Dermis blood vessel endothelial cell (primary cell): Measurements from ENCODE around the gene HYOU1. TPM values are rescaled to one million over a fixed set of nuclear protein-coding genes. Genes with fewer than 3 reads are reported as not detected.
"Not testable (repeated sequence)": the region's sequence is repeated elsewhere in the genome, so short reads cannot be mapped to it uniquely, and the experiment has no call there.

Experiments
- DNase-seq: peaks from one replicate; pipeline ENCODE4 v3.0.0; 2010
- total RNA-seq: library from RNA; depleted of rRNA; stranded (reverse); fragments of >200 nt; gene quantifications from 2 replicates; pipeline ENCODE4 v1.2.3, GENCODE V29; 2014

HYOU1 gene
- total RNA-seq, 1 donor from 2014 or later: 194 TPM

DNA sequence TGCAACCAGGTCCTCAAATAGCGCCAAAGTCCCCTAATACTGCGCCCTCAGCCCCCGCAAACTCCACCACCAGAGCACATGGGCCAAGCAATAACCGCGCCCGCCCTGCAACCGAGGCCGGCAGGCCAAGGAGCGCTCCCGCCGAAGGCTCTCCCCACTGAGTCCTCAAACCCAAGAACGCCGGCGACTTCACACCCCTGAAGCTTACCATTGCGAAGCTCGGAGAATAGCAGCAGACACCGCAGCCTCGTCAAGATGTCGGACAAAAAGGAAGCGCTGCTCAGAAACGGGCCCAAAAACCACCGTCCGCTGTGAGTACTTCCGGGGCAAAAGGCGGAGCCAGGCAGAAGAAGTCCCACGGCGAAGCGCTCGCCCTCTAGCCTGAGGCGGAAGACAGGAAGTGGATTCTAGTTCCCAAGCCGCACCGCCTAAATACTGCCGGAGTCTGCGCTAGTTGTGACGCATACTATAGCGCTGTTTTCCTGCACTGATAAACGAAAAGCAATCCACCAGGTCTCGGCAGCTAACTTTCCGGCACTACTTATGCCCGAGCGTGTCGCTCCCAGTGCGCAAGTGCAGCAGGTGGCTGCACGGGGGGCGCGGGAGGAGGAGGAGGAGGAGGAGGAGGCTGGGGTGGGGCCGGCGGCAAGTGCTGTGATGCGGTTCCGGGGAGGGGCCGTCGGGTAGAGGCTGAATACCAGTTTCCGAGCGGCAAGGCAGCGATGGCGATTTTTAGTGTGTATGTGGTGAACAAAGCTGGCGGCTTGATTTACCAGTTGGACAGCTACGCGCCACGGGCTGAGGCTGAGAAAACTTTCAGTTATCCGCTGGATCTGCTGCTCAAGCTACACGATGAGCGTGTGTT, 38.7 kb downstream of the HYOU1 start, which contains the start of the genes RPS25 and TRAPPC4:
Gene RPS25 (minus strand): TSS at position 270 of the 865 bp plus-strand sequence. CDS start 59 bp downstream, at position 211.
Gene TRAPPC4 (plus strand): TSS at position 693 of the 865 bp plus-strand sequence. CDS start 30 bp downstream, at position 723.
- peak; percentile 97 for DNase-seq

DNA sequence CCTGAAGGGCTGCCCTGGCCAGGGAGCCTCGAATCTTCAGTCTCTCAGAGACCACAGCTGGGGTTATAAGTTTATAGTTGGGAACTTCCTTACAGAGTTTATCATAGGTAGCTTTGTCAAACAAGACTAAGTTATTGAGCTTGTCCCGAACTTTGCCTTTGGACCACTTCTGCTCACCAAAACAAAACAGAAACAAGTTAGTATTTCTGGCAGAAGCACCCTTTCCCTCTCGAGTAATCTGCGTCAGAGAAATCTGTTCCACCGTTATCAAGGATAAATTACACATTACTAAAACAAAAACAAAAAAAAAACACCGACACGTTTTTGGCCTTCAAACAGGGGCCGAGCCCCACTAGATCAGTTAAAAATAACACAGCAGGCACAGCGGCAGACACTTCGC, 39.6 kb downstream of the HYOU1 start:
- not testable (repeated sequence) for DNase-seq

DNA sequence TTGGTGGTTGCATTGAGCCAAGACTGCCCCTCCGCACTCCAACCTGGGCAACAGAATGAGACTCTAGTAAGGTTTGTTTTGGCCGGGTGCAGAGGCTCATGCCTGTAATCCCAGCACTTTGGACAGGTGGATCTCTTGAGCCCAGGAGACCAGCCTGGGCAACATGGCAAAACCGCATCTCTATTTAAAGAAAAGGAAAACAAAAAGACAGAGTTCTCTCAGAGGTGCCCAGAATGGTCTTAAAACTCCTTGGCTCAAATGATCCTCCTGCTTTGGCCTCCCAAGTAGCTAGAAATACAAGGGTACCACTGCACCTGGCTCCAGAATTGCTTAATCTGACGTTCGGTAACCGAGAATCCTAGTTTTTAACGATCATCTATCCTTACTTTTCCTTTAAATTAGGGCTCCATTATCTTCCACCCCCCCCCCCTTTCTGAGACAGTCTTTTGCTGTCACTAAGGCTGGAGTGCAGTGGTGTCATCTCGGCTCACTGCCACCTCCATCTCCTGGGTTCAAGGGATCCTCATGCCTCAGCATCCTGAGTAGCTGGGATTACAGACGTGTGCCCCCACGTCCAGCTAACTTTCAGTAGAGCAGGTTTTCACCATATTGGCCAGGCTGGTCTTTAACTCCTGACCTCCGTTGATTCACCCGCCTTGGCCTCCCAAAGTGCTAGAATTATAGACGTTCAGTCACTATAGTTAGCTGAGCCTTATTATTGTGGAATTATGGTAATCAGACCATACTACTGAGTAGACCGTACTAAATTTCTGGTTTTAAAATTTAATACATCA, 40.6 kb downstream of the HYOU1 start:
- DNase-seq: no peak

DNA sequence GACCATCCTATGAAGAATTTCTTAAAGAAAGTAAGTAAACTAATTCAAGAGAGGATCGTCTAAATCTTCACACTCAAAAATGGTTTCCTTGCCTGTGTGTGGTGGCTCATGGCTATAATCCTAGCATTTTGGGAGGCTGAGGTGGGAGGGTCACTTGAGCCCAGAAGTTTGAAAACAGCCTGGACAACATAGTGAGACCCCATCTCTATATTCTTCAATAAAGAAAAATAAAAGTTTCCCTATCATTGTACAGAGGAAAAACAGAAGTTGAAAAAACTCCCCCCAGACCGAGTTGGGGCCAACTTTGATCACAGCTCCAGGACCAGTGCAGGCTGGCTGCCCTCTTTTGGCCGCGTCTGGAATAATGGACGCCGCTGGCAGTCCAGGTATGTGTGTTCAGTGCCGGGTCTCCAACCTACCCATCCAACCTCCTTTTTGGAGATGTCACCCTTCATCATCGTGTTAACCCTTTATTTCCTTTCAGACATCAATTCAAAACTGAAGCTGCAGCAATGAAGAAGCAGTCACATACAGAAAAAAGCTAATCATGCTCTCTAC, 41.9 kb downstream of the HYOU1 start:
- DNase-seq: peak; percentile 16

DNA sequence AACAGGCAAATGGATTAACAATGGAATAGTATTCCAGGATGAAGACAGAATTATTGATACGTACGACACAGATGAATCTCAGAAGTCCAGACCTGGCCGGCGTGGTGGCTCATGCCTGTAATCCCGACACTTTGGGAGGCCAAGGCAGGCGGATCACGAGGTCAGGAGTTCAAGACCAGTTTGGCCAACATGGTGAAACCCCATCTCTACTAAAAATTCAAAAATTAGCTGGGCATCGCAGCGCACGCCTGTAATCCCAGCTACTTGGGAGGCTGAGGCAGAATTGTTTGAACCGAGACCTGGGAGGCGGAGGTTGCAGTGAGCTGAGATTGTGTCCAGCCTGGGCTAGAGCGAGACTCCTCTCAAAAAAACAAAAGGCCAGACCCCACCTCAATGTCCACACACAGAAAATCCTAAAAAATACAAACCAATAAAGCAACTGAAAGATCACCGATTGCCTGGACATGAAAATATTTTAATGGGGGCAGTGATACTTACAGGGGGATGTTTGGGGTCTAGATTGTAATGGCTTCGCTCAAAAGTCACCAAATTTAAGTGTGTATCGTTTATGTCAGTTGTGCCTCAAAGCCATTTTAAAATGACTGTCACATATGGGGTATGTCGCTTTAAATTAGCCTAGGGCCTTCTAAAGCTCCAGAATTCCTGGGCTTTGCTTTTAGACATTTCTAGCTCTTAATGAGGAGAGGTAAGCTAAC, 42.6 kb downstream of the HYOU1 start:
- no peak for DNase-seq

DNA sequence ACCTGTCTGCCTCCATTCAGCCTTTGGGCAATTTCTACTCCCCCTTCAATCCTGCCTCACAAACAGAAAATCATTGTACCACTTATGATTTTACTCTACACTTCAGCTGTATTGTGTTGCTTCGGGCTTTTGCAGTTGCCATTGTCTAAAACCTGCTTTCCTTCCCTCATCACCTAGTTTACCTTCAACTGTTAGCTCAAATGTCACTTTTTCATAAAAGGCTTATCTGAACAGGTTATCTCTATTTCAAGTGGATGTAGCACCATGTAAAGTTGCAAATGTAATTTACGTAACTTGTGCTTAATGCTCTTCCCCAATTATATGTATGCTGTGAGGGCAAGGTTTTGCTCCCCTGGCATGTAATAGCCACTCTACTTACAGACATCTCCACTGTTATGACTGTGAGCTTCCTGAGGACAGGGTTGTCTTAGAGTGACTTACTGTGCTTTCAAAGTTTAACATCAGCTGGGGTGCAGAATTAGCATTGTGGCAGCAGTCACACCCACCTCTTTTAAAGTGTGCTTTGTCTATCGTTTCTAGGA, 44.3 kb downstream of the HYOU1 start:
- DNase-seq: no peak

DNA sequence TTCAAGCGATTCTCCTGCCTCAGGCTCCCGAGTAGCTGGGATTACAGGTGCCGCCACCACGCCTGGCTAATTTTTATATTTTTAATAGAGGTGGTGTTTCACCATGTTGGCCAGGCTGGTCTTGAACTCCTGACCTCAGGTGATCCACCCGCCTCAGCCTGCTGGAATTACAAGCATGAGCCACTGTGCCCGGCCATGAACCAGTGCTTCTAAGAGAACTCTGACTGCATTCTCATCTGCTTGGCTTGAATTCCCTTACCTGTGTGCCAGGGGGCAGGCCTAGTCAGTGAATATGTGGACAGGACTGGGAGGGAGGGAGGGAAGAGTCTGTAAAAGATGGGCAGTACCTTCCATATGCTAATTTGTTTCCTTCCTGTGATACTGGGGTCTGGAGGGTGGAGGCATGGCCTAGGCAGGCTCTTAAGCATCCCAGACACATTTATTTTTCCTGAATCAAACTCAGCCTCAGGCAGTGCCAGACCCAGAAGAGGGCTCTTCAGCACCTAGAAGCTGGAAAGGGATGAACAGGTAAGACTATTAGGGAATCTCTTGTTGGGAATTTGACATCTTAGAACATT, 45.4 kb downstream of the HYOU1 start:
- DNase-seq: no peak

DNA sequence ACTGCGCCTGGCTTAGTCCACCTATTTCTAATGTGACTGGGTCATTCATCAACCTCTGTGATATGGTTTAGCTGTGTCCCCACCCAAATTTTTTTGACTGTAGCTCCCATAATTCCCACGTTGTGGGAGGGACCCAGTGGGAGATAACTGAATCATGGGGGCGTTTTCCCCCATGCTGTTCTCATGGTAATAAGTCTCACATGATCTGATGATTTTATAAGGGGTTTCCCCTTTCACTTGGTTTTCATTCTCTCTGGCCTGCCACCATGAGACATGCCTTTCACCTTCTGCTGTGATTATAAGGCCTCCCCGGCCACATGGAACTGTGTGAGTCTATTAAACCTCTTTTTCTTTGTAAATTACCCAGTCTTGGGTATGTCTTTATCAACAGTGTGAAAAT, 50.3 kb downstream of the HYOU1 start:
- no peak for DNase-seq

DNA sequence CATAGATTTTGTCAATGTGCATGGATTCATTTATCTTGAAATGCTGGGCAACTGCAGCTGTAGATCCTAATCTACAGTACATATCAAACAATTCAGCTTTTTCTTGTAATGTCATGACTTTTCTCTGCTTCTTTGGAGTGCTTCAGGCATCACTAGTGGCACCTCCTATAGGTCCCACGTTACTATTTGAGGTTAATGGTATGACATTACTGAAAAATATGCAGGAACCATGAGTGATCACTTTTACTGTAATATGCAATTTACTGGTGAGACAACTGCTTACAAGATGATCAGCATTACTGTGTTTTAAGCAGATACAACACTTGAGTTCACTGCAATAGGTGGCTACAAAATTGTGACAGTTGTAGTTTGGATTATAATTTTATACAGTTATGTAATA, 56.1 kb downstream of the HYOU1 start:
- no peak for DNase-seq

DNA sequence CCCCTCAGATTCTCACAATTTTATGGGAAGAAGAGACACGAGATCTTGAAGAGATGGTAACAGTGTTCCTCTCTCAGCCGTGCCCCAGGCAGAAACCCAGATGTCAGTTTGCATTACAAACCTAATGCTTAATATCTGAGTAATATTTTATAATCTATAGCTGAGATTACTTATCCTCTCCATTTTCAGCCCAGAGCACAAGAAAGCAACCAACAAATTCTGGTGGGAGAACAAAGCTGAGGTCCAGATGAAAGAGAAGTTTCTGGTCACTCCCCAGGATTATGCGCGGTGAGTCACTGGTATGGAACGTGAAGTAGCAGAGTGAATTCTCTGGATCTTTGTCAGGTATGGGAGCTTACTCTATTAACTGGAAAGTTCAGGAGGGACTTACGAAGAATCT, 58.2 kb downstream of the HYOU1 start:
- peak; percentile 71 for DNase-seq

DNA sequence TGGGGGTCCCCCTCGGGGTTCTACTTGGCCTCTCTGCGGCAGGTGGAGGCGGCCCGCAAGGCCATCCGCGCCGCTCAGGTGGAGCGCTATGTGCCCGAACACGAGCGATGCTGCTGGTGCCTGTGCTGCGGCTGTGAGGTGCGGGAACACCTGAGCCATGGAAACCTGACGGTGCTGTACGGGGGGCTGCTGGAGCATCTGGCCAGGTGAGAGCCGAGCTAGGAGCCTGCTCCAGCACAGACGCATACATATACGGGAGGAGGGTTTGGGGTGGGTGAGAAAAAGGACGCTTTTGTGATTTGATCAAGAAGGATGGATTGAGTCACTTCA, 58.7 kb downstream of the HYOU1 start:
- DNase-seq: peak; percentile 22

DNA sequence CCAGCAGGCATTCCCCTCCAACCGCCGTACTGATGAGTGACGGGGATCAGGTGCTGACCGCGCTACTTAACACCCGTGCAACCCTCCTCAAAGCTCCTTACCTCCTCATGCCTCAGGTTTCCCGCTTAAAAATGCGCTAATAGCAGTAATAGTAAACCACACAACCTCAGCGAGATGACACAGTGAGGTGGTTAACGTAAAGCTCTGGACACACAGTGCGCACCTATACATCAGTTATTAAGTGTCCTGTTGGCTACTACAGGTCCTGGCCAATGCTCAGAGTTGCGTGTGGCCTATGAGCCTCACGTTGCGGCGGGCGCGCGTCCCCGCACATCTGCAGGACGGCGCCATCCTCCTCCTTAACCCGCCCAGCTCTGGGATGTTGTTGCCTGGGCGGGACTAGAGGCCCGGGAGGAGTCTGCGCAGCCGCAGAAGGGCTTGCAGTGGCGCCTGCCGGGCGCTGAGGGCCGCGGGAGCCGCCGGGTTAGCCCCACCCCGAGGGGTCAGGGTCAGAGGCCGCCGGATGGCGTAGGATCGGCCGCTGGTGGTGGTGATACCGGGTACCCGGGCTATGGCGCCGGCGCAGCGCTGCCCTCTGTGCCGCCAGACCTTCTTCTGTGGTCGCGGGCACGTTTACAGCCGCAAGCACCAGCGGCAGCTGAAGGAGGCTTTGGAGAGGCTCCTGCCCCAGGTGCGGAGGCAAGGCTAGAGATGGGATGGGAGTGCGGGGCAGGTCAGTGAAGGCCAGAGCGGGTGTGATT, 59.2 kb downstream of the HYOU1 start, which contains the start of gene CENATAC:
Gene CENATAC (plus strand): TSS at position 512 of the 761 bp plus-strand sequence. CDS start 60 bp downstream, at position 572.
- DNase-seq: peak; percentile 91

DNA sequence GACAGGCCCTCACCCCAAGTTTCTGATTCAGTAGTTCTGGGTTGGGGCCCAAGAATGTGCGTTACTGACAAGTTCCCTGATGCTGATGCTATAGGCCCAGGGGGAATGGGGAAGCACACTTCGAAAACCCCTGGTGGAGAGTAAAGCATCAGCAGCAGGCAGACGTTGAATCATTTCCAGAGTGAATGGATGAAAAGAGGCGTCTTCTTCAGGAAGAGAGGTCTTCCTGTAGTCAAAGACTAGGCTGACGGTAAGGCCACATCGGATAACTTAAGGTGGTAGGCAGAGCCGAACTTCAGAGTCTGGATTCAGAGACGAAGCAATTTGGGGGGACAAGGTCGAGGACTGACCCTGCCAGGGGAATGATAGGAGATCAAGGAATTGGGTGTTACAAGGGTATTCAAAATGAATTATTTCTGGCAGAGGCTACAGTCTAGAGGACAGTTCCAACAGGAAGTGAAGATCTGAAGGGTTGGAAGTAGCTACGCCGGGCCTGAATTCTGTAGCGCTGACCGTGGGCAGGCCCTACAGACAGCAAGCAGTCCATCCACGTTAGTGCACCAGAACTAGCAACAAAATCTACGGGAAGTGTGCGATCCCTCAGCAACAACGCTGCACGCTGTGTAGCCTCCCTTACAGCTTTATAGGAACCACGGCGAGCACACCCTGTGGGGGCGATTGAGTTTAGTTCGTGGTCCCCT, 59.9 kb downstream of the HYOU1 start:
- DNase-seq: peak; percentile 47

Other genes starting within 250 kb of the HYOU1 start
- not detected in 2 replicates for gene CXCR5, start 173.3 kb downstream of the HYOU1 start, total RNA-seq
- 7.1 and 18.8 TPM in 2 replicates for gene BCL9L, start 131.3 kb downstream of the HYOU1 start, total RNA-seq
- gene UPK2, start 100.9 kb downstream of the HYOU1 start, total RNA-seq: not detected in 2 replicates
- gene FOXR1, start 85.4 kb downstream of the HYOU1 start, total RNA-seq: not detected in 2 replicates
- 9.7 and 21.6 TPM in 2 replicates for gene CENATAC, start 59.1 kb downstream of the HYOU1 start, total RNA-seq
- 1,092 and 1,791 TPM in 2 replicates for gene RPS25, start 38.9 kb downstream of the HYOU1 start, total RNA-seq
- gene TRAPPC4, start 38.4 kb downstream of the HYOU1 start, total RNA-seq: 90.2 and 116 TPM in 2 replicates
- gene SLC37A4, start 26.3 kb downstream of the HYOU1 start, total RNA-seq: 18.4 and 27.3 TPM in 2 replicates
- 24.6 and 25.7 TPM in 2 replicates for gene VPS11, start 10.6 kb upstream of the HYOU1 start, total RNA-seq
- 3.4 and 11.2 TPM in 2 replicates for gene HMBS, start 27.7 kb upstream of the HYOU1 start, total RNA-seq
- gene DPAGT1, start 44.6 kb upstream of the HYOU1 start, total RNA-seq: 21.3 and 50.6 TPM in 2 replicates
- 2.2 and 5.6 TPM in 2 replicates for gene C2CD2L, start 50.1 kb upstream of the HYOU1 start, total RNA-seq
- 14.8 and 19.2 TPM in 2 replicates for gene HINFP, start 64.4 kb upstream of the HYOU1 start, total RNA-seq
- gene ABCG4, start 91.8 kb upstream of the HYOU1 start, total RNA-seq: 0.05 and 0.17 TPM in 2 replicates
- gene NLRX1, start 111.5 kb upstream of the HYOU1 start, total RNA-seq: 18.4 and 22.0 TPM in 2 replicates
- gene NHERF4, start 128.3 kb upstream of the HYOU1 start, total RNA-seq: not detected in 2 replicates
- gene CBL, start 149.1 kb upstream of the HYOU1 start, total RNA-seq: 13.8 and 22.8 TPM in 2 replicates